Upper lobe of left lung (tissue), 6 donors: ENCODE measurements around the gene GPATCH8. TPM values are rescaled to one million over a fixed set of nuclear protein-coding genes. Genes with fewer than 3 reads are reported as not detected.

Experiments used
- ATAC-seq, 2 donors: fragments of 200-7000 bp; cut with Tn5 transposase; one replicate each; pipeline ENCODE4 v1.9.1; 2022; ENCODE audit warnings: mild to moderate bottlenecking in 2 of 2, moderate library complexity in 2 of 2; ENCODE audit not compliant: low FRiP score in 2 of 2
- DNase-seq, 2 donors: peaks; one replicate each; pipeline ENCODE4 v3.0.0-alpha.2; 2019 to 2020
- H3K27ac ChIP-seq, 4 donors: fragments of 200-600 bp; sonication (generic); one replicate each; pipeline ENCODE4 v1.5.1; 2016 to 2019
- H3K27me3 ChIP-seq, 4 donors: fragments of 200-600 bp; sonication (generic); one replicate each; pipeline ENCODE4 v1.5.1; 2017 to 2019
- H3K36me3 ChIP-seq, 4 donors: fragments of 200-600 bp; sonication (generic); one replicate each; pipeline ENCODE4 v1.5.1; 2016 to 2019
- H3K4me1 ChIP-seq, 4 donors: fragments of 200-600 bp; sonication (generic); one replicate each; pipeline ENCODE4 v1.5.1; 2018 to 2019
- H3K4me3 ChIP-seq, 4 donors: fragments of 200-600 bp; sonication (generic); one replicate each; pipeline ENCODE4 v1.5.1; 2017 to 2019; ENCODE audit warnings: mild to moderate bottlenecking in 2 of 4, moderate library complexity in 1 of 4
- H3K9me3 ChIP-seq, 4 donors: fragments of 200-600 bp; sonication (generic); one replicate each; pipeline ENCODE4 v1.5.1; 2018 to 2019
- CTCF ChIP-seq, 6 experiments: fragments of 450-650 bp in 4 of 6; fragments of 200-600 bp in 2 of 6; sonication (generic) in 2 of 6; IDR thresholded peaks; one replicate each; pipeline ENCODE4 v1.5.1; 2016 to 2019; ENCODE audit warnings: antibody characterized with exemption in 6 of 6
- EP300 ChIP-seq, 4 donors: sonication (generic); formaldehyde crosslinking; IDR thresholded peaks; one replicate each; pipeline ENCODE4 v1.5.1; 2017; ENCODE audit warnings: antibody characterized with exemption in 4 of 4, control low read depth in 2 of 4
- POLR2A ChIP-seq, 4 donors: fragments of 450-650 bp; IDR thresholded peaks; one replicate each; pipeline ENCODE4 v1.5.1; 2016 to 2017; ENCODE audit warnings: antibody characterized with exemption in 4 of 4, mild to moderate bottlenecking in 2 of 4
- POLR2AphosphoS5 ChIP-seq, 2 donors: sonication (generic); formaldehyde crosslinking; IDR thresholded peaks; one replicate each; pipeline ENCODE4 v1.5.1; 2017; ENCODE audit warnings: antibody characterized with exemption in 2 of 2
- WGBS, 2 donors: methylation state at CpG; one replicate each; pipeline ENCODE4 v1.1.5; 2017 to 2018; 5-methylcytosine and 5-hydroxymethylcytosine counted together
- total RNA-seq, 6 donors: library from RNA; depleted of rRNA in 4 of 6; stranded (reverse); fragments of >200 nt in 4 of 6; gene quantifications; one replicate each; pipeline versions ENCODE4 v1.1.0 to v1.2.1, GENCODE V29; 2016 to 2021
- donor health status: DM: no; HTN: no; CAD: no; lungs with moderate emphysema.
- donor health status: DM: no; HTN: yes; CAD: no; lungs with severe emphysema.

The GPATCH8 gene
- total RNA-seq, 6 donors from 2014 or later, result 27.2 to 74.5 (median 44.1) TPM

GRCh38 chr17:44451832-44452231, 51.4 kb downstream of the GPATCH8 start:
- no peak overlapping the region for H3K27ac ChIP-seq
- H3K4me3 ChIP-seq, result no peak overlapping the region
- no peaks in the 10 kb centered on the region for H3K4me1 ChIP-seq
- ATAC-seq, result no peak
- H3K27me3 ChIP-seq, result no peaks in the 10 kb centered on the region
- DNase-seq, result no peak
- WGBS, 2 donors, result 96 to 98% methylated on average over 8 of the region's 8 CpGs
- TF ChIP-seq EP300 (IDR thresholded peaks at IDR 0.05), result no peak
- no peak for TF ChIP-seq CTCF (IDR thresholded peaks at IDR 0.05)
- no peak for TF ChIP-seq POLR2A (IDR thresholded peaks at IDR 0.05)
- no peak for TF ChIP-seq POLR2AphosphoS5 (IDR thresholded peaks at IDR 0.05)
- H3K36me3 ChIP-seq, result peaks cover 0 to 11% (median 0%) of the 10 kb centered on the region in 4 donors
- no peaks in the 10 kb centered on the region for H3K9me3 ChIP-seq

GRCh38 chr17:44451016-44451627, 52.1 kb downstream of the GPATCH8 start:
- no peak for ATAC-seq
- WGBS, 2 donors, result 85 to 90% methylated on average over 6 of the region's 6 CpGs
- H3K9me3 ChIP-seq, result no peaks in the 10 kb centered on the region
- H3K4me3 ChIP-seq, result no peak overlapping the region
- H3K36me3 ChIP-seq, result peaks cover 0 to 11% (median 0%) of the 10 kb centered on the region in 4 donors
- no peaks in the 10 kb centered on the region for H3K27me3 ChIP-seq
- H3K4me1 ChIP-seq, result no peaks in the 10 kb centered on the region
- H3K27ac ChIP-seq, result no peak overlapping the region
- TF ChIP-seq POLR2AphosphoS5 (IDR thresholded peaks at IDR 0.05) (no peak), CTCF (IDR thresholded peaks at IDR 0.05) (no peak), EP300 (IDR thresholded peaks at IDR 0.05) (no peak), POLR2A (IDR thresholded peaks at IDR 0.05) (no peak)
- DNase-seq, result no peak

GRCh38 chr17:44448412-44448811, 54.8 kb downstream of the GPATCH8 start:
- peaks cover 0 to 4% (median 0%) of the 10 kb centered on the region in 4 donors for H3K4me1 ChIP-seq
- TF ChIP-seq CTCF (IDR thresholded peaks at IDR 0.05), result no peak
- TF ChIP-seq POLR2AphosphoS5 (IDR thresholded peaks at IDR 0.05), result no peak
- no peak for TF ChIP-seq EP300 (IDR thresholded peaks at IDR 0.05)
- no peak for TF ChIP-seq POLR2A (IDR thresholded peaks at IDR 0.05)
- DNase-seq, result no peak
- no peaks in the 10 kb centered on the region for H3K36me3 ChIP-seq
- no peak overlapping the region for H3K4me3 ChIP-seq
- no peaks in the 10 kb centered on the region for H3K27me3 ChIP-seq
- 54 to 76% methylated on average over 1 of the region's 1 CpG for WGBS, 2 donors
- no peak for ATAC-seq
- no peak overlapping the region for H3K27ac ChIP-seq
- no peaks in the 10 kb centered on the region for H3K9me3 ChIP-seq

GRCh38 chr17:44444735-44445105, 58.5 kb downstream of the GPATCH8 start:
- no peak for TF ChIP-seq POLR2A (IDR thresholded peaks at IDR 0.05)
- no peak for TF ChIP-seq EP300 (IDR thresholded peaks at IDR 0.05)
- TF ChIP-seq CTCF (IDR thresholded peaks at IDR 0.05), result no peak
- no peak for TF ChIP-seq POLR2AphosphoS5 (IDR thresholded peaks at IDR 0.05)
- 93 to 94% methylated on average over 6 of the region's 6 CpGs for WGBS, 2 donors
- DNase-seq (no peak), ATAC-seq (no peak)
- Histone ChIP-seq H3K4me3 (no peak overlapping the region), H3K36me3 (no peaks in the 10 kb centered on the region), H3K9me3 (no peaks in the 10 kb centered on the region), H3K4me1 (peaks cover 0 to 15% (median 4%) of the 10 kb centered on the region in 4 donors), H3K27ac (no peak overlapping the region), H3K27me3 (no peaks in the 10 kb centered on the region)

GRCh38 chr17:44442806-44443205, 60.4 kb downstream of the GPATCH8 start:
- TF ChIP-seq CTCF (IDR thresholded peaks at IDR 0.05), result no peak
- no peak for TF ChIP-seq POLR2A (IDR thresholded peaks at IDR 0.05)
- no peak for TF ChIP-seq POLR2AphosphoS5 (IDR thresholded peaks at IDR 0.05)
- TF ChIP-seq EP300 (IDR thresholded peaks at IDR 0.05), result no peak
- Histone ChIP-seq H3K27me3 (no peaks in the 10 kb centered on the region), H3K4me1 (peaks cover 12 to 32% (median 17%) of the 10 kb centered on the region in 4 donors)

More at GRCh38 chr17:44442806-44443205, 60.4 kb downstream of the GPATCH8 start:
- WGBS, 2 donors, result 96 to 100% methylated on average over 2 to 3 of the region's 3 CpGs
- H3K4me3 ChIP-seq, result no peak overlapping the region
- ATAC-seq (no peak), DNase-seq (no peak)
- no peak overlapping the region for H3K27ac ChIP-seq
- no peaks in the 10 kb centered on the region for H3K9me3 ChIP-seq
- H3K36me3 ChIP-seq, result no peaks in the 10 kb centered on the region
